ENCODE data around the gene HNRNPA3.
"Not testable (repeated sequence)": the region's sequence is repeated elsewhere in the genome, so short reads cannot be mapped to it uniquely, and the experiment has no call there.

- TF ChIP-seq, protein P1, sequence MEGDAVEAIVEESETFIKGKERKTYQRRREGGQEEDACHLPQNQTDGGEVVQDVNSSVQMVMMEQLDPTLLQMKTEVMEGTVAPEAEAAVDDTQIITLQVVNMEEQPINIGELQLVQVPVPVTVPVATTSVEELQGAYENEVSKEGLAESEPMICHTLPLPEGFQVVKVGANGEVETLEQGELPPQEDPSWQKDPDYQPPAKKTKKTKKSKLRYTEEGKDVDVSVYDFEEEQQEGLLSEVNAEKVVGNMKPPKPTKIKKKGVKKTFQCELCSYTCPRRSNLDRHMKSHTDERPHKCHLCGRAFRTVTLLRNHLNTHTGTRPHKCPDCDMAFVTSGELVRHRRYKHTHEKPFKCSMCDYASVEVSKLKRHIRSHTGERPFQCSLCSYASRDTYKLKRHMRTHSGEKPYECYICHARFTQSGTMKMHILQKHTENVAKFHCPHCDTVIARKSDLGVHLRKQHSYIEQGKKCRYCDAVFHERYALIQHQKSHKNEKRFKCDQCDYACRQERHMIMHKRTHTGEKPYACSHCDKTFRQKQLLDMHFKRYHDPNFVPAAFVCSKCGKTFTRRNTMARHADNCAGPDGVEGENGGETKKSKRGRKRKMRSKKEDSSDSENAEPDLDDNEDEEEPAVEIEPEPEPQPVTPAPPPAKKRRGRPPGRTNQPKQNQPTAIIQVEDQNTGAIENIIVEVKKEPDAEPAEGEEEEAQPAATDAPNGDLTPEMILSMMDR (IDR thresholded peaks at IDR 0.05; ENCODE audit: poor library complexity, severe bottlenecking) = not testable (repeated sequence)
- not testable (repeated sequence) for TF ChIP-seq SMC3 (conservative IDR thresholded peaks at IDR 0.05; ENCODE audit: poor library complexity); REST (IDR thresholded peaks at IDR 0.05; ENCODE audit: borderline replicate concordance); POLR2AphosphoS5 (IDR thresholded peaks at IDR 0.05); EP300 (conservative IDR thresholded peaks at IDR 0.05; ENCODE audit: poor library complexity, severe bottlenecking); RAD21 (conservative IDR thresholded peaks at IDR 0.05)
These were observed 12.2 kb upstream of the HNRNPA3 start for GRCh38 chr2:177200419-177200818.
